Activated CD4-positive, alpha-beta T cell treated with anti-CD3 and anti-CD28 coated beads for 48 hours (primary cell): ENCODE results near the gene NLGN4X.
"Not testable (repeated sequence)": the region's sequence is repeated elsewhere in the genome, so short reads cannot be mapped to it uniquely, and the experiment has no call there.

ENCODE experiments used
- DNase-seq: peaks from one replicate; pipeline ENCODE4 v3.0.0-alpha.2; 2020

NLGN4X gene

GRCh38 chrX:6002056-6002455 lies 226.6 kb downstream of the NLGN4X start:
- no peak for DNase-seq

- DNase-seq: no peak
Measured at GRCh38 chrX:5998901-5999300, 229.8 kb downstream of the NLGN4X start.

- DNase-seq: no peak
Measured at GRCh38 chrX:5998456-5998855, 230.2 kb downstream of the NLGN4X start.

GRCh38 chrX:5991393-5991792 lies 237.3 kb downstream of the NLGN4X start:
- no peak for DNase-seq

GRCh38 chrX:5979338-5979737 lies 249.3 kb downstream of the NLGN4X start:
- no peak for DNase-seq

- DNase-seq: no peak
Measured at GRCh38 chrX:5976332-5976731, 252.3 kb downstream of the NLGN4X start.

GRCh38 chrX:5971300-5971699 lies 257.4 kb downstream of the NLGN4X start:
- DNase-seq: no peak

GRCh38 chrX:5965406-5965805 lies 263.3 kb downstream of the NLGN4X start:
- no peak for DNase-seq

GRCh38 chrX:5959286-5959685 lies 269.4 kb downstream of the NLGN4X start:
- no peak for DNase-seq

GRCh38 chrX:5958523-5958922 lies 270.1 kb downstream of the NLGN4X start:
- no peak for DNase-seq

- DNase-seq: no peak
Measured at GRCh38 chrX:5957506-5957905, 271.2 kb downstream of the NLGN4X start.

GRCh38 chrX:5936438-5936837 lies 292.2 kb downstream of the NLGN4X start:
- no peak for DNase-seq

- DNase-seq: no peak
Measured at GRCh38 chrX:5928224-5928623, 300.4 kb downstream of the NLGN4X start.

GRCh38 chrX:5916945-5917344 lies 311.7 kb downstream of the NLGN4X start:
- peak; percentile 1 for DNase-seq

GRCh38 chrX:5915783-5916182 lies 312.9 kb downstream of the NLGN4X start:
- no peak for DNase-seq

- DNase-seq: no peak
Measured at GRCh38 chrX:5907207-5907606, 321.5 kb downstream of the NLGN4X start.

- DNase-seq: not testable (repeated sequence)
Measured at GRCh38 chrX:5903586-5904190, 325.0 kb downstream of the NLGN4X start.

- DNase-seq: no peak
Measured at GRCh38 chrX:5898463-5898862, 330.2 kb downstream of the NLGN4X start.

- no peak for DNase-seq
Measured at GRCh38 chrX:5891378-5891777, 337.3 kb downstream of the NLGN4X start.

GRCh38 chrX:5876984-5877596 lies 351.6 kb downstream of the NLGN4X start:
- peak; percentile 1 for DNase-seq

- DNase-seq: no peak
Measured at GRCh38 chrX:5870238-5870637, 358.4 kb downstream of the NLGN4X start.

- DNase-seq: no peak
Measured at GRCh38 chrX:5869786-5870185, 358.9 kb downstream of the NLGN4X start.

- no peak for DNase-seq
Measured at GRCh38 chrX:5867778-5868177, 360.9 kb downstream of the NLGN4X start.

- no peak for DNase-seq
Measured at GRCh38 chrX:5857232-5857631, 371.4 kb downstream of the NLGN4X start.

- DNase-seq: no peak
Measured at GRCh38 chrX:5852941-5853340, 375.7 kb downstream of the NLGN4X start.
